Chondrocyte (in vitro differentiated cells): ENCODE data around the gene RAB6D. TPM values are rescaled to one million over a fixed set of nuclear protein-coding genes. Genes with fewer than 3 reads are reported as not detected.
"Not testable (repeated sequence)": the region's sequence is repeated elsewhere in the genome, so short reads cannot be mapped to it uniquely, and the experiment has no call there.

Source experiments
- DNase-seq: peaks from one replicate; pipeline ENCODE4 v3.0.0; 2021; ENCODE audit warnings: mixed read lengths, low spot score
- H3K27ac Mint-ChIP-seq: one replicate; pipeline ENCODE4 v1.8.0; 2021; ENCODE audit warnings: mild to moderate bottlenecking, moderate library complexity, mixed read lengths; ENCODE audit not compliant: unreplicated experiment
- H3K27me3 Mint-ChIP-seq: 2 replicates; pipeline ENCODE4 v1.8.0; 2021; ENCODE audit warnings: low read depth, mixed read lengths
- H3K36me3 Mint-ChIP-seq: 2 replicates; pipeline ENCODE4 v1.8.0; 2021; ENCODE audit warnings: low read depth, mixed read lengths
- H3K4me1 Mint-ChIP-seq: 2 replicates; pipeline ENCODE4 v1.8.0; 2021; ENCODE audit warnings: low read depth, mild to moderate bottlenecking, mixed read lengths
- H3K4me3 Mint-ChIP-seq: one replicate; pipeline ENCODE4 v1.8.0; 2021; ENCODE audit warnings: mild to moderate bottlenecking, moderate library complexity, mixed read lengths; ENCODE audit not compliant: unreplicated experiment
- H3K9me3 Mint-ChIP-seq: 2 replicates; pipeline ENCODE4 v1.8.0; 2021; ENCODE audit warnings: low read depth, mixed read lengths
- total RNA-seq: library from RNA; stranded (reverse); gene quantifications from 3 replicates; pipeline ENCODE4 v1.2.1, GENCODE V29; 2021
- TF ChIP-seq, protein P1 (sequence below): fragments of 200-600 bp; sonication (generic); IDR thresholded peaks from 2 replicates; pipeline ENCODE4 v1.5.0; 2021; ENCODE audit warnings: antibody characterized with exemption, mild to moderate bottlenecking, moderate library complexity

RAB6D gene
- total RNA-seq, 1 donor from 2014 or later: 0.07 TPM

GRCh38 chr2:131322209-131322608, 41.8 kb downstream of the RAB6D start:
- Mint-ChIP-seq H3K9me3 (peaks cover 5% of the 10 kb centered on the region), H3K27ac (no peak overlapping the region)
- DNase-seq: no peak

DNA sequence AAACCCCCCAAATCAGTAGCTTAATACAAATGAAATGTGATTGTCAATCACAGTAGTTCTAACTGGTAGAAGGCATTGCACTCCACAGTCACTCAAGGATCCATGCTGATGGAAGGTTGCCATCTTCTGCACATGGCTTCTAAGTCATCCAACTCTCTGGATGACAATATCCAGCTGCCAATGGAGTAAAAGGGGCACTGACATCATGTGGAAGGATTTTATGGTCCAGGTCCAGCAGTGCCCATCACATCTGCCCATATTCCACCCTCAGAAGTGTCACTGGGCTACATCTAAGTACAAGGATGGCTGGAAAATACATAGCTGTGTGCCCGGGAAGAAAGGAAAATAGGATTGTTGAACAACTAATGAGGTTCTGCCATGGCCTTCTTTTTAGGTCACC, 42.6 kb downstream of the RAB6D start:
- H3K27me3 Mint-ChIP-seq: peaks cover 15% of the 10 kb centered on the region
- H3K4me3 Mint-ChIP-seq, H3K36me3 Mint-ChIP-seq, H3K4me1 Mint-ChIP-seq, H3K27ac Mint-ChIP-seq, DNase-seq, H3K9me3 Mint-ChIP-seq: not testable (repeated sequence)

More at GRCh38 chr2:131322209-131322608, 41.8 kb downstream of the RAB6D start:
- H3K27me3 Mint-ChIP-seq: peaks cover 15% of the 10 kb centered on the region
- H3K36me3 Mint-ChIP-seq: no peaks in the 10 kb centered on the region
- no peaks in the 10 kb centered on the region for H3K4me1 Mint-ChIP-seq
- TF ChIP-seq, protein P1, sequence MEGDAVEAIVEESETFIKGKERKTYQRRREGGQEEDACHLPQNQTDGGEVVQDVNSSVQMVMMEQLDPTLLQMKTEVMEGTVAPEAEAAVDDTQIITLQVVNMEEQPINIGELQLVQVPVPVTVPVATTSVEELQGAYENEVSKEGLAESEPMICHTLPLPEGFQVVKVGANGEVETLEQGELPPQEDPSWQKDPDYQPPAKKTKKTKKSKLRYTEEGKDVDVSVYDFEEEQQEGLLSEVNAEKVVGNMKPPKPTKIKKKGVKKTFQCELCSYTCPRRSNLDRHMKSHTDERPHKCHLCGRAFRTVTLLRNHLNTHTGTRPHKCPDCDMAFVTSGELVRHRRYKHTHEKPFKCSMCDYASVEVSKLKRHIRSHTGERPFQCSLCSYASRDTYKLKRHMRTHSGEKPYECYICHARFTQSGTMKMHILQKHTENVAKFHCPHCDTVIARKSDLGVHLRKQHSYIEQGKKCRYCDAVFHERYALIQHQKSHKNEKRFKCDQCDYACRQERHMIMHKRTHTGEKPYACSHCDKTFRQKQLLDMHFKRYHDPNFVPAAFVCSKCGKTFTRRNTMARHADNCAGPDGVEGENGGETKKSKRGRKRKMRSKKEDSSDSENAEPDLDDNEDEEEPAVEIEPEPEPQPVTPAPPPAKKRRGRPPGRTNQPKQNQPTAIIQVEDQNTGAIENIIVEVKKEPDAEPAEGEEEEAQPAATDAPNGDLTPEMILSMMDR: no peak
- H3K4me3 Mint-ChIP-seq: no peak overlapping the region

DNA sequence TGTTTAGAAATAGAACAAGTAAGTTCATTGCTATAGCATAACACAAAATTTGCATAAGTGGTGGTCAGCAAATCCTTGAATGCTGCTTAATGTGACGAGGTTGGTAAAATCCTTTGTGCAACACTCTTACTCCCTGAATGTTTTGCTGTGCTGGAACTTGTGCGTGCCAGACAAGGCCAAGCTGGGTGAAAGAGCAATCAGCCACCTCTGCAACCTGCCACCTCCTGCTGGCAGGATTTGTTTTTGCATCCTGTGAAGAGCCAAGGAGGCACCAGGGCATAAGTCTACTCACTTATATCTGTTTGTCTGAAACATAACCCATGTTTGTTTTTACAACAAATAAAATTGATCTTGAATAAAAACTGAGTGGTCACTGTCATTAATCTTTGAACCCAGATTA, 53.0 kb downstream of the RAB6D start:
- not testable (repeated sequence) for H3K4me1 Mint-ChIP-seq, H3K27ac Mint-ChIP-seq, H3K4me3 Mint-ChIP-seq, H3K36me3 Mint-ChIP-seq, DNase-seq, H3K9me3 Mint-ChIP-seq
- peaks cover 15% of the 10 kb centered on the region for H3K27me3 Mint-ChIP-seq

Other genes starting within 250 kb of the RAB6D start
- gene POTEE, start 154.6 kb downstream of the RAB6D start, total RNA-seq: 0.15 to 1.2 TPM (median 0.92 TPM) in 3 replicates
- gene TUBA3D, start 112.0 kb upstream of the RAB6D start, total RNA-seq: not detected in 3 replicates
- gene MZT2A, start 128.2 kb upstream of the RAB6D start, total RNA-seq: 96.5 to 112 TPM (median 109 TPM) in 3 replicates
- 2.4 to 3.0 TPM (median 2.4 TPM) in 3 replicates for gene CCDC74A, start 163.7 kb upstream of the RAB6D start, total RNA-seq